GM19372 (cell line): ENCODE data around the gene MYO9B.

Experiments used
- ATAC-seq: cut with Tn5 transposase; IDR thresholded peaks from one replicate; pipeline ENCODE4 v1.9.1; 2021; ENCODE audit warnings: mild to moderate bottlenecking, low read depth, moderate library complexity; ENCODE audit not compliant: unreplicated experiment

Gene MYO9B

GRCh38 chr19:17234911-17235299 is 159.3 kb downstream of the MYO9B start:
- ATAC-seq, result no peak

- ATAC-seq, result no peak
Measured at GRCh38 chr19:17235300-17235970, 159.9 kb downstream of the MYO9B start.

- ATAC-seq, result no peak
Measured at GRCh38 chr19:17235971-17236777, 160.6 kb downstream of the MYO9B start.

- ATAC-seq, result no peak
Measured at GRCh38 chr19:17236811-17237543, 161.4 kb downstream of the MYO9B start.

- ATAC-seq, result no peak
Measured at GRCh38 chr19:17237747-17238706, 162.4 kb downstream of the MYO9B start.

- no peak for ATAC-seq
Measured at GRCh38 chr19:17240062-17240752, 164.6 kb downstream of the MYO9B start.

GRCh38 chr19:17240826-17241399 is 165.3 kb downstream of the MYO9B start:
- no peak for ATAC-seq

- ATAC-seq, result no peak
Measured at GRCh38 chr19:17242431-17243208, 167.0 kb downstream of the MYO9B start.

GRCh38 chr19:17243211-17243829 is 167.7 kb downstream of the MYO9B start:
- no peak for ATAC-seq

- no peak for ATAC-seq
Measured at GRCh38 chr19:17243830-17244617, 168.4 kb downstream of the MYO9B start.

GRCh38 chr19:17244618-17245534 is 169.3 kb downstream of the MYO9B start:
- no peak for ATAC-seq

- ATAC-seq, result peak; percentile 6
Measured at GRCh38 chr19:17245535-17245984, 170.0 kb downstream of the MYO9B start, which contains the start of gene NR2F6. TSS of gene NR2F6 (minus strand) at chr19:17245919. CDS start at chr19:17245220, 699 bp downstream.

GRCh38 chr19:17246681-17247425 is 171.3 kb downstream of the MYO9B start:
- no peak for ATAC-seq

- ATAC-seq, result no peak
Measured at GRCh38 chr19:17248011-17248776, 172.6 kb downstream of the MYO9B start.
